Stimulated activated CD4-positive, alpha-beta T cell treated with anti-CD3 and anti-CD28 coated beads, TNF-alpha, amount 100 ng/mL, for 48 hours (primary cell): ENCODE results near the gene HOXA10.

Source experiments
- DNase-seq, 3 donors: peaks; one replicate each; pipeline ENCODE4 v3.0.0-alpha.2; 2020; ENCODE audit warnings: low read depth in 3 of 3

The HOXA10 gene

GRCh38 chr7:27156508-27156898, 17.6 kb downstream of the HOXA10 start, which contains the start of gene HOXA7:
HOXA7 (minus strand) TSS chr7:27156675; CDS start chr7:27156545, 130 bp downstream.
- DNase-seq: no peak

GRCh38 chr7:27155816-27156507, 18.2 kb downstream of the HOXA10 start:
- no peak for DNase-seq

- DNase-seq: no peak
Measured at GRCh38 chr7:27154901-27155815, 19.0 kb downstream of the HOXA10 start.

GRCh38 chr7:27154369-27154768, 19.8 kb downstream of the HOXA10 start:
- DNase-seq: no peak

- no peak for DNase-seq
Measured at GRCh38 chr7:27153526-27153925, 20.6 kb downstream of the HOXA10 start.

- DNase-seq: no peak
Measured at GRCh38 chr7:27152816-27153442, 21.2 kb downstream of the HOXA10 start.

- no peak for DNase-seq
Measured at GRCh38 chr7:27151931-27152815, 21.9 kb downstream of the HOXA10 start, which contains the start of gene HOXA3. HOXA3 (minus strand) TSS chr7:27152583; CDS start chr7:27110640, 41,943 bp downstream.

GRCh38 chr7:27151341-27151930, 22.7 kb downstream of the HOXA10 start:
- DNase-seq: no peak

GRCh38 chr7:27150568-27151340, 23.4 kb downstream of the HOXA10 start:
- peak; percentile 38 to 52 (median 43) for DNase-seq

GRCh38 chr7:27149842-27150567, 24.1 kb downstream of the HOXA10 start:
- DNase-seq: no peak

GRCh38 chr7:27148756-27149641, 25.1 kb downstream of the HOXA10 start:
- no peak for DNase-seq

- no peak for DNase-seq
Measured at GRCh38 chr7:27148031-27148755, 25.9 kb downstream of the HOXA10 start.

- no peak for DNase-seq
Measured at GRCh38 chr7:27147199-27148030, 26.7 kb downstream of the HOXA10 start, which contains the start of gene HOXA6. HOXA6 (minus strand) TSS chr7:27147774; CDS start chr7:27147749, 25 bp downstream.

GRCh38 chr7:27146491-27147198, 27.5 kb downstream of the HOXA10 start:
- DNase-seq: no peak

GRCh38 chr7:27145914-27146412, 28.2 kb downstream of the HOXA10 start:
- DNase-seq: no peak
